ENCODE data around the gene ANGPTL5. TPM values are rescaled to one million over a fixed set of nuclear protein-coding genes. Genes with fewer than 3 reads are reported as not detected.

ANGPTL5 gene
- under 0.01 TPM in 1 of 2 replicates, not detected in the other for total RNA-seq

DNA sequence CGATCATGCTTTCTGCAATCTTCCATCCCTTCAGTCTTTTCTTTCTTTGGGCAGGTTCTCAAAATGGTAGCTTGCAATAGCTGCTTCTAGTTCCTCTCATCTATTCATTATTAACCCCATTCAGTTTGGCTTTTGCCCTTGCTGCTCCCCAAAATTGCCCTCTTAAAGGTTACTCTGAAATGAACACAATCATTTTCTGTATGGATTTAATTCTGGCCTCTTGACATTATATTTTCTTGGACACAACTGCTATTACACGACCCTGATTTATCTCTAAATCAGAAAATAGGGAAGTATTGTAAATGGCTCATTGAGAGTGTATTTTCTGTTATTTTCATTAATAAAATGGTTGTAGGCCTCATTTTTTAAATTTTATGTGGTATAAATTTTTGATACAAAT, at the start of gene ANGPTL5:
TSS of gene ANGPTL5 (minus strand) at position 101 of the 400 bp plus-strand sequence. CDS start 8,613 bp downstream, outside the sequence.

DNA sequence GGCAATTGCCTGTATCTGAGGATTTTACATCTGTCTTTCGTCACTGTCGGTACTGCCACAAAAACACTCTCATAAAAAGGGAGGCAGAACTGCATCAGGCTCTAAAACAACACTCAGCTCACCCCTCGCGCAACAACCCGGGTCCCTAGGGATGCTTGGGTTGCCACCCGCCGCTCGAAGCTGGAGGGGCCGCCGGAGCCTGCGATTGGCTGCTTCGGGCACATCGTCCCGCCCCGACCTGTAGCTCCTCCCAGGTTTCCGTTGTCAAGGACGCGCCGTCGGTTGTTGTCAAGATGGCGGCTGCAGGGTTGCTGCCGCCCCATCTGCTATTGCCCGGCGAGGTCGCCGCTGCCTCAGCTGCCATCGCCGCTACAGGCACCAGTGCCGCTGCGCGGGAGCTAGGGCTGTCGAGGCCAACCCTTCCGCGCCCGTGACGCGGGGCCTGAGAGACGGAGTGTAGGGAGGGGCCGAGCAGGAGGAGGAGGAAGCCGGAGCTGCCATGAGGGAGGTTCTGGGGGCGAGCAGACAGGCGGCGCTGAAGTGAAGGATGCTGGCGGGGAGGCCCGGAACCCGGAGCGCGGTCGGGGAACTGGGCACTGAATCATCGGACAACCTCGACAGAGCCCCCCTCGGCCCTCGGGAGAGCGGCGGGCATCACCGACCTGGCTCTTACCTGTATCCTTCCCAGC, 1.4 kb downstream of the ANGPTL5 start, which contains the start of gene CEP126:
TSS of gene CEP126 (plus strand) at position 273 of the 689 bp plus-strand sequence. CDS start at position 548, 275 bp downstream.

Other genes with a start within 250 kb of the ANGPTL5 start
- 0.91 and 2.3 TPM in 2 replicates for gene CEP126, start 1.5 kb downstream of the ANGPTL5 start, total RNA-seq
- gene CFAP300, start 130.9 kb upstream of the ANGPTL5 start, total RNA-seq, result 0.61 TPM in 1 of 2 replicates, not detected in the other
- 26.0 and 26.6 TPM in 2 replicates for gene YAP1, start 193.9 kb upstream of the ANGPTL5 start, total RNA-seq

Data from epithelial cell of umbilical artery (primary cell).